B cell (primary cell): ENCODE data around the gene CEP295NL. TPM values are rescaled to one million over a fixed set of nuclear protein-coding genes. Genes with fewer than 3 reads are reported as not detected.

Source experiments
- ATAC-seq: fragments of 200-7000 bp; cut with Tn5 transposase; one replicate; pipeline ENCODE4 v1.10.0; 2021; ENCODE audit warnings: low read depth, mild to moderate bottlenecking, moderate number of reproducible peaks, moderate library complexity
- CTCF ChIA-PET: fragments of 350-600 bp; sonication (Branson Sonifier 250); formaldehyde crosslinking; loops from one replicate; lab custom pipeline; 2021; ENCODE audit warnings: antibody characterized with exemption, inconsistent platforms; lab: Charles Lee
- POLR2A ChIA-PET: fragments of 350-600 bp; sonication (Branson Sonifier 250); formaldehyde crosslinking; loops from one replicate; lab custom pipeline; 2021; ENCODE audit warnings: antibody characterized with exemption; lab: Charles Lee
- DNase-seq: peaks from one replicate; pipeline ENCODE4 v3.0.0; 2013
- H2AFZ ChIP-seq: 2 replicates; pipeline ENCODE4 v1.6.1; 2012; ENCODE audit warnings: mild to moderate bottlenecking, low read depth, low read length; ENCODE audit not compliant: insufficient read depth, poor library complexity, severe bottlenecking
- H3K27ac ChIP-seq, 2 donors: 1 replicate in 1 of 2; 2 replicates in 1 of 2; pipeline ENCODE4 v1.5.1; 2012 to 2013; ENCODE audit warnings: low read length in 2 of 2, mild to moderate bottlenecking in 2 of 2, moderate library complexity in 1 of 2
- H3K27me3 ChIP-seq, 4 experiments: fragments of 200-600 bp in 1 of 4; sonication (generic) in 1 of 4; replicated peaks in 1 of 4; 1 replicate in 2 of 4; 2 replicates in 2 of 4; pipeline versions ENCODE4 v1.6.1 to v1.7.0; 2013 to 2016; ENCODE audit warnings: low read length in 3 of 4, mild to moderate bottlenecking in 2 of 4, mixed read lengths in 1 of 4, moderate library complexity in 1 of 4; ENCODE audit not compliant: insufficient read depth in 4 of 4, control insufficient read depth in 3 of 4; ENCODE audit errors: control extremely low read depth in 1 of 4
- H3K36me3 ChIP-seq, 2 experiments: replicated peaks in 1 of 2; 1 replicate in 1 of 2; 2 replicates in 1 of 2; pipeline versions ENCODE4 v1.6.1 to v1.7.1; 2013; ENCODE audit warnings: low read length in 1 of 2; ENCODE audit not compliant: insufficient read depth in 2 of 2, control insufficient read depth in 1 of 2; ENCODE audit errors: control extremely low read depth in 1 of 2, extremely low read depth in 1 of 2
- H3K4me1 ChIP-seq, 2 donors: fragments of 200-600 bp in 1 of 2; sonication (generic) in 1 of 2; 1 replicate in 1 of 2; 2 replicates in 1 of 2; pipeline versions ENCODE4 v1.5.1 to v1.6.1; 2013 to 2017; ENCODE audit warnings: low read length in 2 of 2; ENCODE audit not compliant: control insufficient read depth in 2 of 2, insufficient read depth in 2 of 2
- H3K4me2 ChIP-seq: replicated peaks from 2 replicates; pipeline ENCODE3; 2012; ENCODE audit warnings: mild to moderate bottlenecking, low read depth, low read length; ENCODE audit not compliant: poor library complexity, severe bottlenecking
- H3K4me3 ChIP-seq, 5 experiments: fragments of 200-600 bp in 1 of 5; sonication (generic) in 1 of 5; 1 replicate in 3 of 5; 2 replicates in 2 of 5; pipeline versions ENCODE4 v1.5.1 to v1.7.0; 2011 to 2016; ENCODE audit warnings: low read length in 4 of 5, mild to moderate bottlenecking in 4 of 5, low read depth in 2 of 5, control low read depth in 1 of 5, moderate library complexity in 1 of 5; ENCODE audit not compliant: insufficient read depth in 1 of 5; ENCODE audit errors: control extremely low read depth in 1 of 5, extremely low read depth in 1 of 5
- H3K79me2 ChIP-seq: fragments of 200-600 bp; sonication (generic); one replicate; pipeline ENCODE4 v1.6.0; 2016; ENCODE audit warnings: low read length; ENCODE audit not compliant: control insufficient read depth, insufficient read depth
- H3K9ac ChIP-seq: fragments of 200-600 bp; sonication (generic); 2 replicates; pipeline ENCODE4 v1.6.1; 2017; ENCODE audit warnings: mild to moderate bottlenecking, low read length, moderate library complexity
- H3K9me3 ChIP-seq, 3 donors: one replicate each; pipeline versions ENCODE4 v1.6.1 to v1.7.1; 2013; ENCODE audit warnings: low read length in 2 of 3; ENCODE audit not compliant: control insufficient read depth in 2 of 3, insufficient read depth in 1 of 3; ENCODE audit errors: control extremely low read depth in 1 of 3
- H4K20me1 ChIP-seq: 2 replicates; pipeline ENCODE4 v1.6.0; 2012; ENCODE audit warnings: mild to moderate bottlenecking, low read length; ENCODE audit not compliant: insufficient read depth, control insufficient read depth, poor library complexity, severe bottlenecking
- H3K27ac Mint-ChIP-seq: one replicate; pipeline ENCODE4 v1.8.0; 2021; ENCODE audit warnings: mixed read lengths
- H3K27me3 Mint-ChIP-seq: one replicate; pipeline ENCODE4 v1.8.0; 2021; ENCODE audit warnings: mixed read lengths
- H3K4me1 Mint-ChIP-seq: one replicate; pipeline ENCODE4 v1.8.0; 2021; ENCODE audit warnings: mixed read lengths
- H3K4me3 Mint-ChIP-seq: one replicate; pipeline ENCODE4 v1.8.0; 2021; ENCODE audit warnings: mixed read lengths
- H3K9me3 Mint-ChIP-seq: one replicate; pipeline ENCODE4 v1.8.0; 2022; ENCODE audit warnings: mixed read lengths; ENCODE audit not compliant: insufficient read depth
- CTCF ChIP-seq: fragments of 200-600 bp; IDR thresholded peaks from one replicate; pipeline ENCODE4 v1.8.0; 2022; ENCODE audit warnings: antibody characterized with exemption, mild to moderate bottlenecking
- EZH2 ChIP-seq: IDR thresholded peaks from 2 replicates; pipeline ENCODE4 v1.6.1; 2012; ENCODE audit warnings: borderline replicate concordance, low read depth, mild to moderate bottlenecking, moderate library complexity, low read length; ENCODE audit not compliant: insufficient read depth, poor library complexity, severe bottlenecking
- WGBS: methylation state at CpG from one replicate; pipeline ENCODE4 v1.1.5; 2013; ENCODE audit warnings: missing lambda C conversion rate; ENCODE audit not compliant: insufficient coverage; 5-methylcytosine and 5-hydroxymethylcytosine counted together
- intact Hi-C: fragments of 100-400 bp; cut with micrococcal nuclease; formaldehyde crosslinking; loops from one replicate; pipeline ENCODE4 v1.10.0; 2022
- polyA plus RNA-seq: library from polyadenylated mRNA; depleted of rRNA; stranded (reverse); fragments of >200 nt; gene quantifications from 2 replicates; pipeline ENCODE4 v1.2.3, GENCODE V29; 2012
- total RNA-seq, 2 donors: library from RNA; stranded (reverse); fragments of 120-200 nt in 1 of 2; gene quantifications; 1 replicate in 1 of 2; 2 replicates in 1 of 2; pipeline versions ENCODE4 v1.2.3 to v1.2.4, GENCODE V29; 2013 to 2022

The CEP295NL gene
- total and polyA plus RNA-seq, 2 donors (not counting 1 experiment from before 2014, with no cell fraction given) = 0.09 to 1.3 TPM

GRCh38 chr17:78929908-78930775, 27.1 kb upstream of the CEP295NL start:
- Histone ChIP-seq H3K4me2 (no peak overlapping the region), H3K4me1 (peaks cover 6 to 15% of the 10 kb centered on the region in 2 donors), H4K20me1 (no peaks in the 10 kb centered on the region), H3K9ac (no peak overlapping the region), H3K27ac (no peak overlapping the region), H3K79me2 (no peaks in the 10 kb centered on the region), H2AFZ (no peak overlapping the region), H3K4me3 (no peak overlapping the region), H3K27me3 (peaks cover 0 to 11% (median 3%) of the 10 kb centered on the region in 4 experiments), H3K36me3 (no peaks in the 10 kb centered on the region), H3K9me3 (no peaks in the 10 kb centered on the region)
- CTCF ChIA-PET = interaction anchor here (1.4 kb wide), 1 partner anchor 64 kb away, joined by 3 read pairs; no protein-coding TSS in a partner anchor
- ATAC-seq (no peak), DNase-seq (no peak)
- Mint-ChIP-seq H3K27me3 (peaks cover 15% of the 10 kb centered on the region), H3K9me3 (no peaks in the 10 kb centered on the region), H3K4me3 (no peak overlapping the region), H3K27ac (no peak overlapping the region), H3K4me1 (no peaks in the 10 kb centered on the region)
- intact Hi-C loops = no loop called here
- 83% methylated on average over 28 of the region's 31 CpGs for WGBS
- TF ChIP-seq EZH2 (no peak), CTCF (no peak)
- POLR2A ChIA-PET = no interaction called here
